Keratinocyte (primary cell): ENCODE measurements around the gene ADAMTS1.

Experiments
- CTCF ChIP-seq, 3 experiments: IDR thresholded peaks in 1 of 3; conservative IDR thresholded peaks in 1 of 3; optimal IDR thresholded peaks in 1 of 3; 2 replicates in 2 of 3; 3 replicates in 1 of 3; pipeline versions ENCODE3 to v1.5.1; 2011; ENCODE audit warnings: low read length in 3 of 3, mild to moderate bottlenecking in 3 of 3, moderate library complexity in 2 of 3, control low read depth in 1 of 3, inconsistent platforms in 1 of 3; ENCODE audit not compliant: insufficient read depth in 2 of 3; ENCODE audit errors: extremely low read depth in 1 of 3
- EZH2 ChIP-seq: IDR thresholded peaks from one replicate; pipeline ENCODE4 v1.6.1; 2012; ENCODE audit warnings: inconsistent platforms, mild to moderate bottlenecking, low read length, moderate library complexity

GRCh38 chr21:26801498-26801897 lies 43.7 kb downstream of the ADAMTS1 start:
- TF ChIP-seq CTCF (optimal IDR thresholded peaks at IDR 0.05 in 1 of 3, IDR thresholded peaks at IDR 0.05 in 1 of 3, conservative IDR thresholded peaks at IDR 0.05 in 1 of 3; ENCODE audit: extremely low read depth in 1 of 3, insufficient read depth in 2 of 3, low read length in 3 of 3), result no peak
- TF ChIP-seq EZH2, result no peak
